Spleen (tissue), 7 donors: ENCODE data around the gene HOXA7.

Experiments
- CTCF ChIP-seq, 11 experiments: fragments of 200-600 bp in 7 of 11; fragments of 450-650 bp in 4 of 11; sonication (generic) in 4 of 11; IDR thresholded peaks in 8 of 11; conservative IDR thresholded peaks in 3 of 11; 1 replicate in 7 of 11; 2 replicates in 4 of 11; pipeline versions ENCODE4 v1.4.0 to v1.8.0; 2016 to 2021; ENCODE audit warnings: antibody characterized with exemption in 11 of 11, inconsistent platforms in 4 of 11, mild to moderate bottlenecking in 1 of 11
- POLR2A ChIP-seq, 3 donors: fragments of 450-650 bp; IDR thresholded peaks; one replicate each; pipeline ENCODE4 v1.5.1; 2017; ENCODE audit warnings: antibody characterized with exemption in 3 of 3, mild to moderate bottlenecking in 1 of 3
- POLR2AphosphoS5 ChIP-seq, 3 donors: sonication (generic); formaldehyde crosslinking; IDR thresholded peaks; one replicate each; pipeline ENCODE4 v1.5.1; 2017; ENCODE audit warnings: antibody characterized with exemption in 3 of 3
- donor health status: DM: no; HTN: no; CAD: no; lungs with moderate emphysema.
- donor health status: DM: no; HTN: no; CAD: no.
- donor health status: DM: no; HTN: no; CAD: no.

DNA sequence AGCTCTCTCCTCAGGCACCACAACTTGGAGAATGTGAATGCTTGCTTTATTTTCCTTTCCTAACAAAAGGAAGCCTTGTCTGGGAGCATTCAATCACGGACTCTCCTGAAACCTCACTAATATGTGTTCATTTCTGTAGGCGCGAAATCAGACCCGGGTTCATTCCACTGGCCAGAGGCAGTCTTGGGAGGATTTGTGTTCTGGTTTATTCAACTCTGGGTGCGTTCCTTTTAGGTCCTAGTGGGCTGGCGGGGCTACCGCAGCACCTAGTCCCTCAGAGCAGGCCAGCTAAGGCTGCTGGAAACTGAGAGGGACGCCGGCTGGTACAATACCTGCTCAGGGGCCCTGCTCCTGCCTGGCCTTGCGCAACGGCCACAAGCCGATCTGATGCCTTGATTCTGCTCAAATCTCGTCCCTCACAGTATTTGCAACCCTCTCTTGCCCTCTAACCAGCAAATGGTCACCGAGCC, 33.4 kb downstream of the HOXA7 start:
- TF ChIP-seq CTCF (IDR thresholded peaks at IDR 0.05 in 8 of 11, conservative IDR thresholded peaks at IDR 0.05 in 3 of 11): no peak
- TF ChIP-seq POLR2AphosphoS5 (IDR thresholded peaks at IDR 0.05): no peak
- TF ChIP-seq POLR2A (IDR thresholded peaks at IDR 0.05): no peak
